ENCODE measurements around the gene ZSWIM6.

DNA sequence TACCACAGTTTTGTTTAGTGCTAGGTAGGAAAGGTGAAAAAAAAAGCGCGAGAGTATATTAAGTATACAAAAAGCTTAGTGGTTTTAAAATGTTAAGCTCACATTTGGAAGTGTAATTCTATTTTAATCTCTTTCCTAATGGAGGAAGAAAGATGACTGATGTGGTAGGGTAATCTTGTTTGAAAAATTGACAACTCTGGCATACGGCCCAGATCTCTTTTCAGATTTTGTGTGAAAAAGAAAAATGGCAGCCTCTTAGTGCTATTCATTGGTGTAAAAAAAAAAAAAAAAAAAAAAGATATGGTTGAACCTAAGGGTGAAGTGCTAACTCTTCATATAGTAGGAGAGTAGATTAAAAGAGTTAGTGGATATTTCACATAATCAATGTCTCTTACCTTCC is 108.0 kb downstream of the ZSWIM6 start:
- TF ChIP-seq, protein P1, sequence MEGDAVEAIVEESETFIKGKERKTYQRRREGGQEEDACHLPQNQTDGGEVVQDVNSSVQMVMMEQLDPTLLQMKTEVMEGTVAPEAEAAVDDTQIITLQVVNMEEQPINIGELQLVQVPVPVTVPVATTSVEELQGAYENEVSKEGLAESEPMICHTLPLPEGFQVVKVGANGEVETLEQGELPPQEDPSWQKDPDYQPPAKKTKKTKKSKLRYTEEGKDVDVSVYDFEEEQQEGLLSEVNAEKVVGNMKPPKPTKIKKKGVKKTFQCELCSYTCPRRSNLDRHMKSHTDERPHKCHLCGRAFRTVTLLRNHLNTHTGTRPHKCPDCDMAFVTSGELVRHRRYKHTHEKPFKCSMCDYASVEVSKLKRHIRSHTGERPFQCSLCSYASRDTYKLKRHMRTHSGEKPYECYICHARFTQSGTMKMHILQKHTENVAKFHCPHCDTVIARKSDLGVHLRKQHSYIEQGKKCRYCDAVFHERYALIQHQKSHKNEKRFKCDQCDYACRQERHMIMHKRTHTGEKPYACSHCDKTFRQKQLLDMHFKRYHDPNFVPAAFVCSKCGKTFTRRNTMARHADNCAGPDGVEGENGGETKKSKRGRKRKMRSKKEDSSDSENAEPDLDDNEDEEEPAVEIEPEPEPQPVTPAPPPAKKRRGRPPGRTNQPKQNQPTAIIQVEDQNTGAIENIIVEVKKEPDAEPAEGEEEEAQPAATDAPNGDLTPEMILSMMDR (IDR thresholded peaks at IDR 0.05; ENCODE audit: low read length) = no peak
- no peak for TF ChIP-seq EZH2 (IDR thresholded peaks at IDR 0.05; ENCODE audit: borderline replicate concordance, low read length)
